Activated CD8-positive, alpha-beta T cell treated with anti-CD3 and anti-CD28 coated beads for 36 hours (primary cell): ENCODE results near the gene AMD1. TPM values are rescaled to one million over a fixed set of nuclear protein-coding genes. Genes with fewer than 3 reads are reported as not detected.

Experiments used
- ATAC-seq: fragments of 200-7000 bp; cut with Tn5 transposase; one replicate; pipeline ENCODE4 v1.10.0; 2021; ENCODE audit warnings: mild to moderate bottlenecking, moderate library complexity
- CTCF ChIA-PET: fragments of 350-600 bp; sonication (Branson Sonifier 250); formaldehyde crosslinking; loops from one replicate; lab custom pipeline; 2021; ENCODE audit warnings: antibody characterized with exemption; lab: Charles Lee
- POLR2A ChIA-PET: fragments of 350-600 bp; sonication (Branson Sonifier 250); formaldehyde crosslinking; loops from one replicate; lab custom pipeline; 2021; ENCODE audit warnings: antibody characterized with exemption; lab: Charles Lee
- DNase-seq: peaks from one replicate; pipeline ENCODE4 v3.0.0-alpha.2; 2020
- H3K27ac Mint-ChIP-seq: one replicate; pipeline ENCODE4 v1.8.0; 2021; ENCODE audit warnings: mild to moderate bottlenecking, mixed read lengths
- H3K27me3 Mint-ChIP-seq: one replicate; pipeline ENCODE4 v1.8.0; 2021; ENCODE audit warnings: mixed read lengths
- H3K36me3 Mint-ChIP-seq: one replicate; pipeline ENCODE4 v1.8.0; 2021; ENCODE audit warnings: low read depth, mixed read lengths
- H3K4me1 Mint-ChIP-seq: one replicate; pipeline ENCODE4 v1.8.0; 2021; ENCODE audit warnings: low read depth, mixed read lengths
- H3K4me3 Mint-ChIP-seq: one replicate; pipeline ENCODE4 v1.8.0; 2021; ENCODE audit warnings: mild to moderate bottlenecking, moderate library complexity, mixed read lengths
- H3K9me3 Mint-ChIP-seq: one replicate; pipeline ENCODE4 v1.8.0; 2021; ENCODE audit warnings: mixed read lengths
- CTCF ChIP-seq: fragments of 200-600 bp; IDR thresholded peaks from one replicate; pipeline ENCODE4 v1.8.0; 2022; ENCODE audit warnings: antibody characterized with exemption, mild to moderate bottlenecking
- intact Hi-C: fragments of 100-400 bp; cut with micrococcal nuclease; formaldehyde crosslinking; loops from one replicate; pipeline ENCODE4 v1.10.0; 2022
- total RNA-seq, 2 experiments: library from RNA; stranded (reverse); gene quantifications; one replicate each; pipeline ENCODE4 v1.2.3, GENCODE V29; 2021

The AMD1 gene
- total RNA-seq, 2 experiments from 2014 or later = 77.4 to 85.0 TPM

- POLR2A ChIA-PET = no interaction called here
- Mint-ChIP-seq H3K4me3 (no peak overlapping the region), H3K4me1 (peaks cover 3% of the 10 kb centered on the region), H3K27ac (no peak overlapping the region), H3K36me3 (no peaks in the 10 kb centered on the region), H3K27me3 (no peaks in the 10 kb centered on the region), H3K9me3 (no peaks in the 10 kb centered on the region)
- DNase-seq (no peak), ATAC-seq (no peak)
- no peak for TF ChIP-seq CTCF
- intact Hi-C loops = no loop called here
- CTCF ChIA-PET = no interaction called here
These were observed 56.2 kb downstream of the AMD1 start for GRCh38 chr6:110930781-110931180.

- peaks cover 3% of the 10 kb centered on the region for H3K4me1 Mint-ChIP-seq
- intact Hi-C loops = no loop called here
- H3K36me3 Mint-ChIP-seq = no peaks in the 10 kb centered on the region
- CTCF ChIA-PET = interaction anchor here (2.2 kb wide), 1 partner anchor 15 kb away, joined by 5 read pairs; no protein-coding TSS in a partner anchor
- no peak for TF ChIP-seq CTCF
- H3K27me3 Mint-ChIP-seq = no peaks in the 10 kb centered on the region
- no peak overlapping the region for H3K27ac Mint-ChIP-seq
- no peaks in the 10 kb centered on the region for H3K9me3 Mint-ChIP-seq
- ATAC-seq (no peak), DNase-seq (no peak)
- no peak overlapping the region for H3K4me3 Mint-ChIP-seq
- POLR2A ChIA-PET = no interaction called here
These were observed 59.3 kb downstream of the AMD1 start for GRCh38 chr6:110933912-110934311.

DNA sequence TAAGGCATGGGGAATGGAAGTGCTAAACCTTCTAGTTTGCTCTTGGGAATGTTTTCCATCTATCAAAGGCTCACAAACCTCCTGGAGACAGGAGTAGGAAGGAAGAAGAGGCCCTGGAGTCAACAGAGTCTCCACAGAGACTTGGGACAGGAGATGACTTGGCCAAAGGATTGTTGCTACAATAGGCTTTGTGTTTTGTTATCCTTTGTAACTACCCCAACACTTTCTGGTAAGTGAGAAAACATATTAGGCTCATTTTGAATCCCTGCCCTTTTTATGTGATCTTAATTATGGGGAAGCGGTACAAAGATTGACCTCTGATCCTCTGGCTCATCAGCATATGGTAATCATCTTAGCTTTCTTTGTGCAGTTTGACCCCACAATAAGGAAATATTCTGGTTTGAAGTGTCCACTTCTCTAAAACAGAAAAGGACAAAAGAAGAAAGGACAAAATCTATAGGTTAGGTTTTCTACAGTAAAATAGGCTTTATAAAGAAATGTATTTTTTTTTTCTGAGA is 59.9 kb downstream of the AMD1 start:
- Mint-ChIP-seq H3K27me3 (no peaks in the 10 kb centered on the region), H3K36me3 (no peaks in the 10 kb centered on the region), H3K9me3 (no peaks in the 10 kb centered on the region), H3K27ac (no peak overlapping the region), H3K4me3 (no peak overlapping the region), H3K4me1 (peaks cover 6% of the 10 kb centered on the region)
- DNase-seq (no peak), ATAC-seq (no peak)
- ChIA-PET POLR2A (no interaction called here), CTCF (interaction anchor here (2.2 kb wide), 1 partner anchor 14 kb away, joined by 5 read pairs; no protein-coding TSS in a partner anchor)
- intact Hi-C loops = no loop called here
- no peak for TF ChIP-seq CTCF

GRCh38 chr6:110935171-110935570 is 60.6 kb downstream of the AMD1 start:
- TF ChIP-seq CTCF = no peak
- ATAC-seq (no peak), DNase-seq (no peak)
- no peaks in the 10 kb centered on the region for H3K27me3 Mint-ChIP-seq
- POLR2A ChIA-PET = interaction anchor here (0.9 kb wide), 1 partner anchor 58 kb away, joined by 3 read pairs; no protein-coding TSS in a partner anchor
- H3K9me3 Mint-ChIP-seq = no peaks in the 10 kb centered on the region
- no peaks in the 10 kb centered on the region for H3K36me3 Mint-ChIP-seq
- no peak overlapping the region for H3K27ac Mint-ChIP-seq
- H3K4me3 Mint-ChIP-seq = no peak overlapping the region
- CTCF ChIA-PET = interaction anchor here (1.1 kb wide), 1 partner anchor 253 kb away, joined by 3 read pairs; no protein-coding TSS in a partner anchor
- H3K4me1 Mint-ChIP-seq = peaks cover 5% of the 10 kb centered on the region
- intact Hi-C loops = no loop called here

- H3K27ac Mint-ChIP-seq = no peak overlapping the region
- DNase-seq (no peak), ATAC-seq (no peak)
- no peaks in the 10 kb centered on the region for H3K9me3 Mint-ChIP-seq
- ChIA-PET CTCF (no interaction called here), POLR2A (no interaction called here)
- H3K27me3 Mint-ChIP-seq = no peaks in the 10 kb centered on the region
- peaks cover 5% of the 10 kb centered on the region for H3K4me1 Mint-ChIP-seq
- intact Hi-C loops = no loop called here
- no peak overlapping the region for H3K4me3 Mint-ChIP-seq
- no peak for TF ChIP-seq CTCF
- H3K36me3 Mint-ChIP-seq = no peaks in the 10 kb centered on the region
These were observed 63.6 kb downstream of the AMD1 start for GRCh38 chr6:110938171-110938570.
